H9 (cell line): ENCODE measurements around the gene ETV6. TPM values are rescaled to one million over a fixed set of nuclear protein-coding genes. Genes with fewer than 3 reads are reported as not detected.
A peak's percentile ranks its signal among the peaks of the same experiment; 100 is the strongest.

Experiments used
- DNase-seq: peaks from one replicate; pipeline ENCODE4 v3.0.0-alpha.2; 2017
- H2AFZ ChIP-seq: one replicate; pipeline ENCODE4 v1.6.1; 2013; ENCODE audit warnings: mild to moderate bottlenecking, low read length, control low read depth, moderate library complexity
- H2AK5ac ChIP-seq: 2 replicates; pipeline ENCODE4 v1.6.1; 2013; ENCODE audit warnings: low read length, control low read depth, mixed read lengths; ENCODE audit not compliant: insufficient read length
- H2BK120ac ChIP-seq: one replicate; pipeline ENCODE4 v1.6.1; 2013; ENCODE audit warnings: low read depth, mild to moderate bottlenecking, low read length, control low read depth, inconsistent platforms; ENCODE audit not compliant: poor library complexity, severe bottlenecking
- H2BK12ac ChIP-seq: 2 replicates; pipeline ENCODE4 v1.6.1; 2013; ENCODE audit warnings: low read length, control low read depth, mixed read lengths, low read depth; ENCODE audit not compliant: insufficient read length
- H2BK15ac ChIP-seq: 2 replicates; pipeline ENCODE4 v1.6.1; 2013; ENCODE audit warnings: low read depth, low read length, control low read depth
- H2BK20ac ChIP-seq: one replicate; pipeline ENCODE4 v1.6.1; 2013; ENCODE audit warnings: low read depth, mild to moderate bottlenecking, low read length, control low read depth, inconsistent platforms; ENCODE audit not compliant: poor library complexity, severe bottlenecking
- H2BK5ac ChIP-seq: 2 replicates; pipeline ENCODE4 v1.6.1; 2013; ENCODE audit warnings: low read length, control low read depth, mixed read lengths; ENCODE audit not compliant: insufficient read length
- H3K14ac ChIP-seq: 2 replicates; pipeline ENCODE4 v1.6.1; 2013; ENCODE audit warnings: low read length, control low read depth; ENCODE audit not compliant: insufficient read depth
- H3K18ac ChIP-seq: 2 replicates; pipeline ENCODE4 v1.6.1; 2013; ENCODE audit warnings: low read depth, mild to moderate bottlenecking, mixed read lengths, low read length, control low read depth; ENCODE audit not compliant: insufficient read length
- H3K23ac ChIP-seq: 2 replicates; pipeline ENCODE4 v1.6.1; 2013; ENCODE audit warnings: low read length, control low read depth, mixed read lengths, low read depth; ENCODE audit not compliant: insufficient read length
- H3K23me2 ChIP-seq: 2 replicates; pipeline ENCODE4 v1.6.1; 2013; ENCODE audit warnings: low read depth, mild to moderate bottlenecking, mixed read lengths, low read length, control low read depth; ENCODE audit not compliant: insufficient read length, poor library complexity, severe bottlenecking
- H3K27ac ChIP-seq: 2 replicates; pipeline ENCODE4 v1.5.1; 2013; ENCODE audit warnings: low read length, control low read depth, mixed read lengths, low read depth; ENCODE audit not compliant: insufficient read length
- H3K27me3 ChIP-seq: 2 replicates; pipeline ENCODE4 v1.6.1; 2013; ENCODE audit warnings: low read length, control low read depth, inconsistent platforms; ENCODE audit not compliant: insufficient read depth
- H3K4ac ChIP-seq: 2 replicates; pipeline ENCODE4 v1.6.1; 2013; ENCODE audit warnings: low read depth, mild to moderate bottlenecking, control low read depth, inconsistent platforms, low read length, moderate library complexity
- H3K4me1 ChIP-seq: 2 replicates; pipeline ENCODE4 v1.6.1; 2013; ENCODE audit warnings: low read length, control low read depth, inconsistent platforms; ENCODE audit not compliant: insufficient read depth
- H3K4me2 ChIP-seq: 2 replicates; pipeline ENCODE4 v1.6.1; 2013; ENCODE audit warnings: low read length, control low read depth, mixed read lengths; ENCODE audit not compliant: insufficient read length, insufficient read depth
- H3K56ac ChIP-seq: 2 replicates; pipeline ENCODE4 v1.6.1; 2013; ENCODE audit warnings: low read depth, mild to moderate bottlenecking, mixed read lengths, low read length, control low read depth; ENCODE audit not compliant: insufficient read length
- H3K79me1 ChIP-seq: 2 replicates; pipeline ENCODE4 v1.6.1; 2013; ENCODE audit warnings: low read depth, mild to moderate bottlenecking, moderate library complexity, low read length, control low read depth, inconsistent platforms; ENCODE audit not compliant: insufficient read depth, poor library complexity, severe bottlenecking
- H3K79me2 ChIP-seq: 2 replicates; pipeline ENCODE4 v1.6.1; 2013; ENCODE audit warnings: low read length, control low read depth, inconsistent platforms; ENCODE audit not compliant: insufficient read depth
- H3K9ac ChIP-seq: 2 replicates; pipeline ENCODE4 v1.6.1; 2013; ENCODE audit warnings: low read length, control low read depth, mixed read lengths; ENCODE audit not compliant: insufficient read length; ENCODE audit errors: extremely low read depth
- H3K9me3 ChIP-seq: one replicate; pipeline ENCODE4 v1.6.1; 2013; ENCODE audit warnings: low read depth, low read length, inconsistent platforms; ENCODE audit not compliant: control insufficient read depth
- H3T11ph ChIP-seq: one replicate; pipeline ENCODE4 v1.6.1; 2013; ENCODE audit warnings: mild to moderate bottlenecking, low read length, control low read depth, inconsistent platforms
- H4K20me1 ChIP-seq: one replicate; pipeline ENCODE4 v1.6.1; 2013; ENCODE audit not compliant: control insufficient read depth, insufficient read length, insufficient read depth
- H4K5ac ChIP-seq: 2 replicates; pipeline ENCODE4 v1.6.1; 2013; ENCODE audit warnings: low read depth, mild to moderate bottlenecking, mixed read lengths, low read length, control low read depth; ENCODE audit not compliant: insufficient read length
- H4K8ac ChIP-seq: replicated peaks from 2 replicates; pipeline ENCODE4 v1.6.1; 2013; ENCODE audit warnings: low read length, control low read depth, mixed read lengths, low read depth; ENCODE audit not compliant: insufficient read length
- H4K91ac ChIP-seq: 2 replicates; pipeline ENCODE4 v1.6.1; 2013; ENCODE audit warnings: low read depth, mild to moderate bottlenecking, moderate library complexity, mixed read lengths, low read length, control low read depth; ENCODE audit not compliant: insufficient read length
- H3K27ac Mint-ChIP-seq, 3 experiments: 2 replicates in 2 of 3; 3 replicates in 1 of 3; pipeline ENCODE4 v1.8.0; 2020 to 2021; ENCODE audit warnings: mixed read lengths in 3 of 3, mild to moderate bottlenecking in 1 of 3, moderate library complexity in 1 of 3
- H3K27me3 Mint-ChIP-seq: 2 replicates; pipeline ENCODE4 v1.8.0; 2021; ENCODE audit warnings: low read depth, mild to moderate bottlenecking, moderate library complexity, mixed read lengths
- H3K36me3 Mint-ChIP-seq, 3 experiments: 2 replicates in 2 of 3; 3 replicates in 1 of 3; pipeline ENCODE4 v1.8.0; 2020 to 2021; ENCODE audit warnings: low read depth in 3 of 3, mixed read lengths in 3 of 3; ENCODE audit not compliant: insufficient read depth in 1 of 3
- H3K4me1 Mint-ChIP-seq, 2 experiments: 2 replicates each; pipeline ENCODE4 v1.8.0; 2020; ENCODE audit warnings: mixed read lengths in 2 of 2
- H3K4me3 Mint-ChIP-seq, 2 experiments: 2 replicates in 1 of 2; 3 replicates in 1 of 2; pipeline ENCODE4 v1.8.0; 2020 to 2021; ENCODE audit warnings: mild to moderate bottlenecking in 2 of 2, mixed read lengths in 2 of 2, moderate library complexity in 1 of 2
- H3K9me3 Mint-ChIP-seq, 2 experiments: 2 replicates in 1 of 2; 3 replicates in 1 of 2; pipeline ENCODE4 v1.8.0; 2020; ENCODE audit warnings: mild to moderate bottlenecking in 2 of 2, mixed read lengths in 2 of 2, moderate library complexity in 1 of 2
- CTCF ChIP-seq: fragments of 200-600 bp; sonication (generic); conservative IDR thresholded peaks from 3 replicates; pipeline ENCODE4 v1.8.0; 2021; ENCODE audit warnings: antibody characterized with exemption, mild to moderate bottlenecking
- WGBS: extraction: QIAGEN DNeasy Blood & Tissue Kit; methylation state at CpG from one replicate; pipeline ENCODE4 v1.1.7; 2013; ENCODE audit warnings: missing lambda C conversion rate, low lambda C conversion rate, mixed read lengths; ENCODE audit not compliant: insufficient read length; ENCODE audit errors: extremely low coverage; 5-methylcytosine and 5-hydroxymethylcytosine counted together
- total RNA-seq: library from RNA; stranded (reverse); gene quantifications from 2 replicates; pipeline ENCODE4 v1.2.1, GENCODE V29; 2021

ETV6 gene
- total RNA-seq, 1 experiment from 2014 or later, result 28.7 TPM

DNA sequence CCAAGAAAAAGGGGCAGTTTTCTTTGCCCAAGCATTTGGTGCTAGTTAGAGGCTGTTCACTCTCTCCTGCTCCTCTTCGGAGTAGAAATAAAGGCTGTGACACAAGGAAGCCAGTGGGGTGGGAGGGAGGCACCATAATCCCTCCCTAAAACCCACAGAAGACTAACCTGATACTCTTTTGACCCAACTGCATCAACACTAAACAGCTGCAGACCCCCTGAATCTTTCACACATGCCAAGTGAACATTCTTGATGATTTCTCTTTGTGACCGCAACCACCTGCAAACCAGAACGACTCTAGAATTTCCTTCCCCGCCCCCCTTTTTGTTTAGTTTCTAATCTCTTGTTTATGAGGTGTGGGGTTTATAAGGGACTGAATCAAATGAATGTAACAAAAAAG lies 245.4 kb downstream of the ETV6 start:
- Histone ChIP-seq H3K79me2 (no peaks in the 10 kb centered on the region), H2BK20ac (no peak overlapping the region), H3K4me2 (no peak overlapping the region), H2BK120ac (no peak overlapping the region), H3K14ac (no peak overlapping the region), H3K23me2 (no peaks in the 10 kb centered on the region), H3K9me3 (no peaks in the 10 kb centered on the region), H2AFZ (no peak overlapping the region), H3K23ac (no peak overlapping the region), H3T11ph (no peak overlapping the region), H3K9ac (no peak overlapping the region), H3K4ac (no peak overlapping the region), H3K27me3 (no peaks in the 10 kb centered on the region), H3K56ac (no peak overlapping the region), H2AK5ac (no peak overlapping the region), H2BK12ac (no peak overlapping the region), H4K91ac (no peak overlapping the region), H2BK15ac (no peak overlapping the region), H2BK5ac (no peak overlapping the region), H3K18ac (no peak overlapping the region), H4K5ac (no peak overlapping the region), H3K4me1 (no peaks in the 10 kb centered on the region), H3K27ac (no peak overlapping the region), H4K8ac (no peak overlapping the region), H4K20me1 (no peaks in the 10 kb centered on the region), H3K79me1 (no peaks in the 10 kb centered on the region)
- Mint-ChIP-seq H3K36me3 (peaks cover 7 to 12% (median 11%) of the 10 kb centered on the region in 3 experiments), H3K27me3 (no peaks in the 10 kb centered on the region), H3K9me3 (no peaks in the 10 kb centered on the region), H3K27ac (peak overlapping the region; percentile 31 to 90 (median 57); a peak in 2 of 7 replicates), H3K4me3 (no peak overlapping the region), H3K4me1 (peaks cover 13 to 14% of the 10 kb centered on the region in 2 experiments)
- WGBS, result no CpG with 5 or more reads among the region's 4 CpGs
- TF ChIP-seq CTCF, result no peak
- DNase-seq, result no peak
